ENCODE measurements around the gene PHB1.

PHB1 gene

GRCh38 chr17:49378311-49378710, 36.4 kb downstream of the PHB1 start:
- Histone ChIP-seq H3K27ac (ENCODE audit: extremely low read depth, low read depth, low read length) (no peak overlapping the region), H3K9me3 (ENCODE audit: control insufficient read depth, insufficient read depth, low read depth, low read length) (no peaks in the 10 kb centered on the region; the same call in 1 of the 2 replicates), H3K4me1 (ENCODE audit: control insufficient read depth, insufficient read depth, low read length) (no peaks in the 10 kb centered on the region), H3K4me3 (ENCODE audit: low read depth, low read length) (no peak overlapping the region), H3K36me3 (ENCODE audit: control insufficient read depth in 2 of 2, insufficient read depth in 1 of 2, low read length in 2 of 2) (no peaks in the 10 kb centered on the region)
- POLR2A ChIA-PET = no interaction called here
- CTCF ChIA-PET = interaction anchor here (1.0 kb wide), 2 partner anchors 8 to 17 kb away, joined by 4 to 5 read pairs; no protein-coding TSS in a partner anchor
- TF ChIP-seq ZNF549 (tag by site-specific recombination; IDR thresholded peaks at IDR 0.05) = no peak
- TF ChIP-seq ZNF501 (tag by site-specific recombination; IDR thresholded peaks at IDR 0.05) = no peak
- no peak for TF ChIP-seq AEBP2 (tag by site-specific recombination; IDR thresholded peaks at IDR 0.05; ENCODE audit: borderline replicate concordance)
- TF ChIP-seq SALL2 (tag by site-specific recombination; IDR thresholded peaks at IDR 0.05; ENCODE audit: borderline replicate concordance) = no peak
- TF ChIP-seq ZNF362 (tag by site-specific recombination; IDR thresholded peaks at IDR 0.05) = no peak
- TF ChIP-seq ZSCAN30 (tag by site-specific recombination; IDR thresholded peaks at IDR 0.05) = no peak
- no peak for TF ChIP-seq ZNF18 (tag by site-specific recombination; IDR thresholded peaks at IDR 0.05)
- TF ChIP-seq HIC1 (tag by site-specific recombination; IDR thresholded peaks at IDR 0.05) = no peak
- no peak for TF ChIP-seq ZNF26 (tag by site-specific recombination; IDR thresholded peaks at IDR 0.05)
- TF ChIP-seq KLF10 (tag by site-specific recombination; IDR thresholded peaks at IDR 0.05) = no peak
- no peak for TF ChIP-seq ZBTB6 (tag by site-specific recombination; IDR thresholded peaks at IDR 0.05)
- no peak for TF ChIP-seq ZNF629 (tag by site-specific recombination; IDR thresholded peaks at IDR 0.05)
- TF ChIP-seq ZNF785 (tag by site-specific recombination; IDR thresholded peaks at IDR 0.05) = no peak
- no peak for TF ChIP-seq ZNF138 (tag by site-specific recombination; IDR thresholded peaks at IDR 0.05; ENCODE audit: borderline replicate concordance)
- no peak for TF ChIP-seq ZNF626 (tag by site-specific recombination; IDR thresholded peaks at IDR 0.05)
- TF ChIP-seq ZSCAN5A (tag by site-specific recombination; IDR thresholded peaks at IDR 0.05) = no peak
- TF ChIP-seq ZNF23 (tag by site-specific recombination; IDR thresholded peaks at IDR 0.05; ENCODE audit: borderline replicate concordance) = no peak
- TF ChIP-seq ZSCAN23 (tag by site-specific recombination; IDR thresholded peaks at IDR 0.05) = no peak
- TF ChIP-seq ZBTB1 (tag by site-specific recombination; IDR thresholded peaks at IDR 0.05) = no peak
